ENCODE results near the gene CX3CL1. TPM values are rescaled to one million over a fixed set of nuclear protein-coding genes. Genes with fewer than 3 reads are reported as not detected.
"Not testable (repeated sequence)": the region's sequence is repeated elsewhere in the genome, so short reads cannot be mapped to it uniquely, and the experiment has no call there.

The CX3CL1 gene
- total RNA-seq, 1 donor from 2014 or later, result 2.5 TPM

- Mint-ChIP-seq H3K27me3 (ENCODE audit: low read depth) (peaks cover 16% of the 10 kb centered on the region), H3K9me3 (no peaks in the 10 kb centered on the region), H3K36me3 (no peaks in the 10 kb centered on the region), H3K4me3 (no peak overlapping the region), H3K4me1 (no peaks in the 10 kb centered on the region), H3K27ac (no peak overlapping the region)
- TF ChIP-seq CTCF (IDR thresholded peaks at IDR 0.05; ENCODE audit: unreplicated experiment), result no peak
- no peak for DNase-seq (ENCODE audit: low spot score in 2 of 2, unreplicated experiment in 2 of 2)
Measured at GRCh38 chr16:57366544-57367040, 5.7 kb upstream of the CX3CL1 start.

GRCh38 chr16:57367116-57367752 is 5.1 kb upstream of the CX3CL1 start:
- H3K27me3 Mint-ChIP-seq (ENCODE audit: low read depth), result peaks cover 16% of the 10 kb centered on the region
- DNase-seq (ENCODE audit: low spot score in 2 of 2, unreplicated experiment in 2 of 2), result no peak

DNA sequence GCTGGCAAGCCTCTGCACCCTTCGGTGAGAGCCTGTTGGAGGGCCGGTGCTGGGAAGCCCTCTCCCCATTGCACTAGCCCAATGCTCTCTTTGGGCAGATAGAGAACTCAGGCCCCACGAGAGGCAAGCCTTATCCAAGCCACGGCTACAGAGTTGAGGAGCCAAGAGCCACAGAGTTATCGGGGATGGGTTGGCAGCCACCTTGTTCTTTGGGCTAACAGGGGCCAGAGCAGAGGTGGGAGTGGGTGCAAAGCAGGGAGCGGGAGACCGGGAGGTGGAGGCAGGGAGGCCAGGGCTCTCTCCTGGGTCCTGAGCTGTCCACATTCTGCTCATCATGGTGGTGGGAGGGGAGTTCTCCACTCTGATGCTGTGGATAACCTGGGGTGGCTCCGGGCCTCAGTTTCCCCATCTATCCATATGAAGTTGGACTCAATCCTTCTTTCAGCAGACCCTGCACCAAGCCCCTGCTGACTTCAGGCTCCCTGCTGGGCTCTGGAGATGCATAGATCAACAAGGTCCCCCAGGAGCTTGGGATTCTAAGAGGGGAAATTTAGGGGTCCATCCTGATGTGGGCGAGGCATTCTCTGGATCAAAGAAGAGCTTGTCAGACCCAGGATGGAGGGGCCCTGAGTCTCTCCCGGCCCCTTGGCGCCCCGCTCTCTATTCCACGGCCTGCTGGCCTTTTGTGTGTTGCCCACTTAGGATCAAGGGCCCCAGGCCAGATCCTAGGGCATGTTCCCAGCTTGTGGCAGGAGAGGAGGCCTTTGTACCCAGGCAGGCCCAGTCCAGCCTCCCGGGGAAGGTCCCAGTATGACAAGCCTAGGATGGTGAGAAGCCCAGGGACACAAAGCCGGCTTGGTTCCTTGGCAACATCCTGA is 557 bp upstream of the CX3CL1 start:
- DNase-seq (ENCODE audit: low spot score in 2 of 2, unreplicated experiment in 2 of 2), result no peak
- Mint-ChIP-seq H3K36me3 (no peaks in the 10 kb centered on the region), H3K4me3 (peak overlapping the region; percentile 53), H3K27ac (no peak overlapping the region), H3K4me1 (peaks cover 25% of the 10 kb centered on the region), H3K9me3 (no peaks in the 10 kb centered on the region), H3K27me3 (ENCODE audit: low read depth) (peaks cover 4% of the 10 kb centered on the region)
- no peak for TF ChIP-seq CTCF (IDR thresholded peaks at IDR 0.05; ENCODE audit: unreplicated experiment)

More at GRCh38 chr16:57367116-57367752, 5.1 kb upstream of the CX3CL1 start:
- no peak overlapping the region for H3K4me3 Mint-ChIP-seq
- H3K27ac Mint-ChIP-seq, result no peak overlapping the region
- no peaks in the 10 kb centered on the region for H3K36me3 Mint-ChIP-seq
- no peaks in the 10 kb centered on the region for H3K9me3 Mint-ChIP-seq
- no peak for TF ChIP-seq CTCF (IDR thresholded peaks at IDR 0.05; ENCODE audit: unreplicated experiment)
- peaks cover 2% of the 10 kb centered on the region for H3K4me1 Mint-ChIP-seq

- H3K36me3 Mint-ChIP-seq, result no peaks in the 10 kb centered on the region
- peaks cover 35% of the 10 kb centered on the region for H3K4me1 Mint-ChIP-seq
- peak overlapping the region; percentile 22 for H3K4me3 Mint-ChIP-seq
- no peak for TF ChIP-seq CTCF (IDR thresholded peaks at IDR 0.05; ENCODE audit: unreplicated experiment)
- no peaks in the 10 kb centered on the region for H3K27me3 Mint-ChIP-seq (ENCODE audit: low read depth)
- peak overlapping the region; percentile 50 for H3K27ac Mint-ChIP-seq
- no peak for DNase-seq (ENCODE audit: low spot score in 2 of 2, unreplicated experiment in 2 of 2)
- H3K9me3 Mint-ChIP-seq, result no peaks in the 10 kb centered on the region
Measured at GRCh38 chr16:57373117-57373947, 1.0 kb downstream of the CX3CL1 start.

DNA sequence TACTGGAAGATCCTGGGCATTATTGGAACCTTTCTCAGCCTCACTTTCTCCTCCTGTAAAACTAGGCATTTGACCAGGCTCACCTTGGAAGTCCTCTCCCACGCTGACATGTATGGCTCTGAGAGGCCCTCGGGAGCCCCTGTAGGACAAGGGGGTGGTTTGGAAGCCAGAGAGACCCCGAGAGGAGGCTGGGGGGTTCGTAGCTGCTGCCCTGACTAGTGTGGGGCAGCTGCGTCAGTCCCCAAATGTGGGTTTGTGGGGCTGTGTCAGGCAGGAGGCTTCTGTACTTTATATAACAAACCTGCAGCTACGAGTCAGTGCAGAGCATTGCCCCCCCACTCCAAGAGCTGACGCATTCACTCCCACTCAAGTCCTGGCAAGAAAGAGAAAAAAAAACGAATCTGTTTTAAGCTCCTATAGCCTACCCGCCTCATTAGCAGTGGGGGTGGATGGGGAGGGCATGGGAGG is 1.8 kb downstream of the CX3CL1 start:
- TF ChIP-seq CTCF (IDR thresholded peaks at IDR 0.05; ENCODE audit: unreplicated experiment), result no peak
- H3K4me3 Mint-ChIP-seq, result no peak overlapping the region
- no peak overlapping the region for H3K27ac Mint-ChIP-seq
- peak in 1 of 2 experiments; percentile 53 for DNase-seq (ENCODE audit: low spot score in 2 of 2, unreplicated experiment in 2 of 2)
- H3K9me3 Mint-ChIP-seq, result no peaks in the 10 kb centered on the region
- no peaks in the 10 kb centered on the region for H3K27me3 Mint-ChIP-seq (ENCODE audit: low read depth)
- peaks cover 35% of the 10 kb centered on the region for H3K4me1 Mint-ChIP-seq
- H3K36me3 Mint-ChIP-seq, result no peaks in the 10 kb centered on the region

DNA sequence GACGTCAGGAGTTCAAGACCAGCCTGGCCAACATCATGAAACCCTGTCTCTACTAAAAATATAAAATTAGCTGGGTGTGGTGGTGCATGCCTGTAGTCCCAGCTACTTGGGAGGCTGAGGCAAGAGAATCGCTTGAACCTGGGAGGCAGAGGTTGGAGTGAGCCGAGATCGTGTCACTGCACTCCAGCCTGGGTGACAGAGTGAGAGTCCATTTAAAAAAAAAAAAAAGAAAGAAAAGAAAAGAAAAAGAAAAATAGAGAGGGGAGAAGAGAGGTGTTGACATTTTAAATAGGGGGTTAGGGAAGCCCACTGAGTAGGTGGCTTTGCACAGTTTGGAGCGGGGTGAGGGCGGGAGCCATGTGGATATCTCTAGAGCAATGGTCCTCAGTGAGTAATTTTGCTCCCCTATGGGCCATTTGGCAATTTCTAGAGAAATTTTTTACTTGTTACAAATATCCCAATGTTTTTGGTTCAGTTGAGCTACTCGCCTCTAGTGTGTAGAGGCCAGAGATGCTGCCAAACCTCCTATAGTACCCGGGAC is 2.7 kb downstream of the CX3CL1 start:
- not testable (repeated sequence) for DNase-seq (ENCODE audit: low spot score in 2 of 2, unreplicated experiment in 2 of 2); H3K27me3 Mint-ChIP-seq (ENCODE audit: low read depth); H3K27ac Mint-ChIP-seq; H3K36me3 Mint-ChIP-seq; H3K4me3 Mint-ChIP-seq; H3K9me3 Mint-ChIP-seq
- H3K4me1 Mint-ChIP-seq, result peaks cover 35% of the 10 kb centered on the region

Data from mesothelial cell of epicardium (in vitro differentiated cells).